ENCODE data around the gene RFC5. TPM values are rescaled to one million over a fixed set of nuclear protein-coding genes. Genes with fewer than 3 reads are reported as not detected.

RFC5 gene
- total RNA-seq, 2 donors from 2014 or later, result 4.0 to 5.8 TPM

GRCh38 chr12:117970334-117970733 is 46.2 kb upstream of the RFC5 start:
- Histone ChIP-seq H3K27me3 (peaks cover 0 to 3% of the 10 kb centered on the region in 2 donors), H3K27ac (no peak overlapping the region), H3K9me3 (peaks cover 0 to 14% of the 10 kb centered on the region in 2 donors), H3K36me3 (no peaks in the 10 kb centered on the region), H3K4me1 (peaks cover 0 to 5% of the 10 kb centered on the region in 2 donors), H3K4me3 (no peak overlapping the region)
- DNase-seq (ENCODE audit: low spot score), result no peak
- TF ChIP-seq CTCF (IDR thresholded peaks at IDR 0.05), result no peak

DNA sequence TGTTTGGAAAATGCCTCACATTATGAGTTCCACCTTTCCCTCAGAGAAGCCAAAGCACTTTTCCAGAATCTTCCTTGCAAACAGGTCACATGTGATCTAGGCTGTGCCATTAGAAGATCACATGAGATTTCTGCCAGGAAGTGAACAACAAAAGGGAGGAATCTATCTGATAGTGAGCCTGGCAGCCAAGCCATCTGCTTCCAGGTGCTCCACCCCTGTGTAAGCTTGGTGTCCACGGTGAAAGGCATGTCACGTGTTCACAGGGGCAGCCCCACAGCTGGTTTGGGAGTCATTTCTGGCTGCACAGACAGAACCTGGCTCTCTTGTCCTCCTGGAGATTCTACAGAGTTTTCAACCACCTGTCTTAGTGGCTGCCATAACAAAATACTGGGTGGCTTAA is 44.2 kb upstream of the RFC5 start:
- H3K4me3 ChIP-seq, result no peak overlapping the region
- no peak overlapping the region for H3K27ac ChIP-seq
- TF ChIP-seq CTCF (IDR thresholded peaks at IDR 0.05), result no peak
- no peak for DNase-seq (ENCODE audit: low spot score)
- peaks cover 0 to 5% of the 10 kb centered on the region in 2 donors for H3K4me1 ChIP-seq
- H3K9me3 ChIP-seq, result peaks cover 0 to 14% of the 10 kb centered on the region in 2 donors
- H3K36me3 ChIP-seq, result no peaks in the 10 kb centered on the region
- no peaks in the 10 kb centered on the region for H3K27me3 ChIP-seq

GRCh38 chr12:117975006-117975405 is 41.5 kb upstream of the RFC5 start:
- Histone ChIP-seq H3K36me3 (no peaks in the 10 kb centered on the region), H3K4me3 (no peak overlapping the region), H3K27me3 (no peaks in the 10 kb centered on the region), H3K9me3 (peaks cover 0 to 14% of the 10 kb centered on the region in 2 donors), H3K27ac (no peak overlapping the region), H3K4me1 (no peaks in the 10 kb centered on the region)
- no peak for DNase-seq (ENCODE audit: low spot score)
- TF ChIP-seq CTCF (IDR thresholded peaks at IDR 0.05), result no peak

- no peaks in the 10 kb centered on the region for H3K4me1 ChIP-seq
- H3K4me3 ChIP-seq, result no peak overlapping the region
- no peaks in the 10 kb centered on the region for H3K9me3 ChIP-seq
- no peak overlapping the region for H3K27ac ChIP-seq
- no peaks in the 10 kb centered on the region for H3K27me3 ChIP-seq
- no peaks in the 10 kb centered on the region for H3K36me3 ChIP-seq
- no peak for TF ChIP-seq CTCF (IDR thresholded peaks at IDR 0.05)
- no peak for DNase-seq (ENCODE audit: low spot score)
These were observed 39.1 kb upstream of the RFC5 start for GRCh38 chr12:117977373-117977772.

- no peak for TF ChIP-seq CTCF (IDR thresholded peaks at IDR 0.05)
- no peak overlapping the region for H3K27ac ChIP-seq
- no peak for DNase-seq (ENCODE audit: low spot score)
- H3K4me1 ChIP-seq, result no peaks in the 10 kb centered on the region
- H3K4me3 ChIP-seq, result no peak overlapping the region
- H3K9me3 ChIP-seq, result no peaks in the 10 kb centered on the region
- H3K27me3 ChIP-seq, result no peaks in the 10 kb centered on the region
- H3K36me3 ChIP-seq, result no peaks in the 10 kb centered on the region
These were observed 35.9 kb upstream of the RFC5 start for GRCh38 chr12:117980616-117981015.

DNA sequence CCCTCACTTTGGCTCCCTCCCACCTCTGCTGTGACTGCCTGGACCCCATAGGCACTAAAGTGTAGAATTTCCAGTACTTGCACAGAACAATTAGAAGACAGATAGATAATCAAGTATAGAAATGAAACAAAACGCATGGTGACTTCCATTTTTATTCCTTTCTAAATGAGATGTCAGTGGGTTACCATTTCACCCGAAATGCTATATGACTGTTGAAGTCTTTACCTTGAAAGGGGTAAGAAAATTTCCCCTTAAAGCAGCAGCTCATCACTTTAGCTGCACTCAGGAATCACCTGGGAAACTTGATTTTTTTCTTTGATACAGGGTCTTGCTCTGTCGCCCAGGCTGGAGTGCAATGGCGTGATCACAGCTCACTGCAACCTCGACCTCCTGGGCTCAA is 35.2 kb upstream of the RFC5 start:
- Histone ChIP-seq H3K4me1 (no peaks in the 10 kb centered on the region), H3K27ac (no peak overlapping the region), H3K9me3 (no peaks in the 10 kb centered on the region), H3K4me3 (no peak overlapping the region), H3K36me3 (no peaks in the 10 kb centered on the region), H3K27me3 (no peaks in the 10 kb centered on the region)
- no peak for TF ChIP-seq CTCF (IDR thresholded peaks at IDR 0.05)
- DNase-seq (ENCODE audit: low spot score), result no peak
